Fibroblast of lung (primary cell): ENCODE data around the gene SEC24D.

Experiments
- CTCF ChIP-seq, 2 donors: IDR thresholded peaks in 1 of 2; conservative IDR thresholded peaks in 1 of 2; 1 replicate in 1 of 2; 2 replicates in 1 of 2; pipeline ENCODE4 v1.5.1; 2011 to 2012; ENCODE audit warnings: low read length in 2 of 2, control low read depth in 1 of 2, inconsistent platforms in 1 of 2, low read depth in 1 of 2, mild to moderate bottlenecking in 1 of 2
- EZH2 ChIP-seq: IDR thresholded peaks from 2 replicates; pipeline ENCODE4 v1.5.1; 2012; ENCODE audit warnings: low read length, control low read depth, mild to moderate bottlenecking; ENCODE audit errors: missing control alignments

GRCh38 chr4:118843237-118843636 lies 7.3 kb upstream of the SEC24D start:
- TF ChIP-seq EZH2 (no peak), CTCF (conservative IDR thresholded peaks at IDR 0.05 in 1 of 2, IDR thresholded peaks at IDR 0.05 in 1 of 2; ENCODE audit: low read depth in 1 of 2, low read length in 2 of 2) (no peak)
